MM.1S (cell line): ENCODE results near the gene FRMD3.

Source experiments
- DNase-seq: peaks from one replicate; pipeline ENCODE4 v3.0.0-alpha.2; 2015
- H2AFZ ChIP-seq: fragments of 300-600 bp; sonication (generic); 2 replicates; pipeline ENCODE4 v1.6.0; 2016; ENCODE audit warnings: antibody characterized with exemption, low read length
- H3F3A ChIP-seq: fragments of 300-600 bp; sonication (generic); 2 replicates; pipeline ENCODE4 v1.6.1; 2016; ENCODE audit warnings: mild to moderate bottlenecking, antibody characterized with exemption, low read length, moderate library complexity, mixed read lengths; ENCODE audit not compliant: insufficient read depth
- H3K27ac ChIP-seq: fragments of 300-600 bp; sonication (generic); 2 replicates; pipeline ENCODE4 v1.5.1; 2016; ENCODE audit warnings: mild to moderate bottlenecking, low read length
- H3K27me3 ChIP-seq: fragments of 300-600 bp; sonication (generic); replicated peaks from 2 replicates; pipeline ENCODE4 v1.6.0; 2016; ENCODE audit warnings: low read length; ENCODE audit not compliant: insufficient read depth
- H3K36me3 ChIP-seq: fragments of 300-600 bp; sonication (generic); replicated peaks from 2 replicates; pipeline ENCODE4 v1.6.1; 2016; ENCODE audit warnings: mild to moderate bottlenecking, low read length, mixed read lengths; ENCODE audit not compliant: insufficient read depth
- H3K4me1 ChIP-seq: fragments of 300-600 bp; sonication (generic); 2 replicates; pipeline ENCODE4 v1.6.1; 2016; ENCODE audit warnings: low read length, mixed read lengths
- H3K4me2 ChIP-seq: fragments of 300-600 bp; sonication (generic); 2 replicates; pipeline ENCODE4 v1.6.0; 2016; ENCODE audit warnings: low read depth, low read length
- H3K4me3 ChIP-seq: fragments of 300-600 bp; sonication (generic); 2 replicates; pipeline ENCODE4 v1.5.1; 2016; ENCODE audit warnings: low read length, mixed read lengths
- H3K79me2 ChIP-seq: fragments of 300-600 bp; sonication (generic); 2 replicates; pipeline ENCODE4 v1.6.1; 2016; ENCODE audit warnings: mixed run types, low read length, mixed read lengths
- H3K9ac ChIP-seq: fragments of 300-600 bp; sonication (generic); 2 replicates; pipeline ENCODE4 v1.6.1; 2016; ENCODE audit warnings: low read length, mixed read lengths
- H3K9me2 ChIP-seq: fragments of 300-600 bp; sonication (generic); replicated peaks from 2 replicates; pipeline ENCODE4 v1.6.1; 2016; ENCODE audit warnings: mild to moderate bottlenecking, low read length, mixed read lengths; ENCODE audit not compliant: insufficient read depth
- H3K9me3 ChIP-seq: fragments of 300-600 bp; sonication (generic); replicated peaks from 2 replicates; pipeline ENCODE4 v1.6.1; 2016; ENCODE audit warnings: mild to moderate bottlenecking, low read length, mixed read lengths; ENCODE audit not compliant: insufficient read depth
- H4K20me1 ChIP-seq: fragments of 300-600 bp; sonication (generic); 2 replicates; pipeline ENCODE4 v1.6.1; 2016; ENCODE audit warnings: mild to moderate bottlenecking, low read length, moderate library complexity, mixed read lengths; ENCODE audit not compliant: insufficient read depth
- EZH2 ChIP-seq: fragments of 300-600 bp; sonication (generic); optimal IDR thresholded peaks from 2 replicates; pipeline ENCODE3; 2017; ENCODE audit warnings: low read depth, mild to moderate bottlenecking, antibody characterized with exemption, low read length, mixed read lengths
- EZH2phosphoT487 ChIP-seq: fragments of 300-600 bp; sonication (generic); IDR thresholded peaks from 2 replicates; pipeline ENCODE4 v1.6.1; 2018; ENCODE audit warnings: antibody characterized with exemption, low read length
- TF ChIP-seq, protein P1 (sequence below): fragments of 300-600 bp; sonication (generic); IDR thresholded peaks from 2 replicates; pipeline ENCODE4 v1.5.1; 2016; ENCODE audit warnings: antibody characterized with exemption, low read length, mixed read lengths

Gene FRMD3

DNA sequence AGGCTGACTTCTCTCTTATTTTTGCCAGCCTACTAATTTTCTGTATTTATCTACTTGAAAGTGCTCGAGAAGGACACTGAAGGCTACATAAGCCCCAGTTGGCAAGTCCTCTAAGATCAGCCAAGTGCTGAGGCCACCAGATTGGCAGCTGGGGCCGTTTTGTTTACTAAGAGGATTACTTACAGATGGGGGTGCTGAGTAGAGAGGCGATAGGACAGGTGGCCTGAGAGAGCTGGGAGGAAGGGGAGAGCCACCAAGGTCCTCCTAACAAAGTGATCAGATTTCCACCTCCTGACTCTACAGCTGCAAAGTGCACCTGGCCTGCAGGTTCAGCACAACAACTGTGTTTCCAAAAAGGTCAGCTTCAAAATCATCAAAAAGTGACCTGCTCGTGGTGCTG lies 32.9 kb downstream of the FRMD3 start:
- Histone ChIP-seq H3K4me2 (peak overlapping the region; percentile 10; the same call in 1 of the 2 replicates), H3K9me3 (no peaks in the 10 kb centered on the region), H3K9me2 (no peaks in the 10 kb centered on the region), H3F3A (peaks cover 3% of the 10 kb centered on the region; the same call in 1 of the 2 replicates), H3K36me3 (no peaks in the 10 kb centered on the region), H3K9ac (no peak overlapping the region), H3K27ac (peak overlapping the region; percentile 46; the same call in 1 of the 2 replicates), H3K4me3 (no peak overlapping the region), H3K79me2 (no peaks in the 10 kb centered on the region), H4K20me1 (no peaks in the 10 kb centered on the region), H3K4me1 (peaks cover 13% of the 10 kb centered on the region; the same call in 1 of the 2 replicates), H2AFZ (no peak overlapping the region), H3K27me3 (no peaks in the 10 kb centered on the region)
- DNase-seq, result peak; percentile 89
- TF ChIP-seq, protein P1, sequence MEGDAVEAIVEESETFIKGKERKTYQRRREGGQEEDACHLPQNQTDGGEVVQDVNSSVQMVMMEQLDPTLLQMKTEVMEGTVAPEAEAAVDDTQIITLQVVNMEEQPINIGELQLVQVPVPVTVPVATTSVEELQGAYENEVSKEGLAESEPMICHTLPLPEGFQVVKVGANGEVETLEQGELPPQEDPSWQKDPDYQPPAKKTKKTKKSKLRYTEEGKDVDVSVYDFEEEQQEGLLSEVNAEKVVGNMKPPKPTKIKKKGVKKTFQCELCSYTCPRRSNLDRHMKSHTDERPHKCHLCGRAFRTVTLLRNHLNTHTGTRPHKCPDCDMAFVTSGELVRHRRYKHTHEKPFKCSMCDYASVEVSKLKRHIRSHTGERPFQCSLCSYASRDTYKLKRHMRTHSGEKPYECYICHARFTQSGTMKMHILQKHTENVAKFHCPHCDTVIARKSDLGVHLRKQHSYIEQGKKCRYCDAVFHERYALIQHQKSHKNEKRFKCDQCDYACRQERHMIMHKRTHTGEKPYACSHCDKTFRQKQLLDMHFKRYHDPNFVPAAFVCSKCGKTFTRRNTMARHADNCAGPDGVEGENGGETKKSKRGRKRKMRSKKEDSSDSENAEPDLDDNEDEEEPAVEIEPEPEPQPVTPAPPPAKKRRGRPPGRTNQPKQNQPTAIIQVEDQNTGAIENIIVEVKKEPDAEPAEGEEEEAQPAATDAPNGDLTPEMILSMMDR, result no peak
- no peak for TF ChIP-seq EZH2
- no peak for TF ChIP-seq EZH2phosphoT487

DNA sequence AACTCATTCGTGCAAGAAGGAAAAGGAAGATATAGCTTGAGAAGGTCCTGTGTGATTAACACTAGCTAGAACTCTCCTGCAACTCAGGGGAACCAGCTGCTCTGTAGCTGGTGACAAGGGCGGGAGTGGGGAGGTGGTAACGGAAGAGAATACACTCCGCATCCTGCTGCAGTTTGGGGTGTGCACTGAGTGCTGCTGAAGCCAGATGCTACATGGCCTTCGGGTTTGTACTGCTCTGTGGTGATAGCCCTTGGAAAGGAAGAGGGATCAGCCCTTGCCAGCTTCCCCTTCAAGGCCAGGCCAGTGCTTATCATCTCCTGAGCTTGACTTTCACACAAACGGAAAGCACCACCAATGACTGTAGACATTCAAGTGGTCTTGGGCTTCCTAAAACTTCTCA lies 34.3 kb downstream of the FRMD3 start:
- Histone ChIP-seq H3K27me3 (no peaks in the 10 kb centered on the region), H3K36me3 (no peaks in the 10 kb centered on the region), H3K4me2 (no peak overlapping the region), H3K9me2 (no peaks in the 10 kb centered on the region), H3K9ac (no peak overlapping the region), H2AFZ (no peak overlapping the region), H3K4me1 (peaks cover 13% of the 10 kb centered on the region; the same call in 1 of the 2 replicates), H4K20me1 (no peaks in the 10 kb centered on the region), H3K9me3 (no peaks in the 10 kb centered on the region), H3F3A (peaks cover 3% of the 10 kb centered on the region; the same call in 1 of the 2 replicates), H3K79me2 (no peaks in the 10 kb centered on the region), H3K27ac (no peak overlapping the region), H3K4me3 (no peak overlapping the region)
- TF ChIP-seq, protein P1, result no peak
- TF ChIP-seq EZH2 (no peak), EZH2phosphoT487 (no peak)
- DNase-seq, result no peak

DNA sequence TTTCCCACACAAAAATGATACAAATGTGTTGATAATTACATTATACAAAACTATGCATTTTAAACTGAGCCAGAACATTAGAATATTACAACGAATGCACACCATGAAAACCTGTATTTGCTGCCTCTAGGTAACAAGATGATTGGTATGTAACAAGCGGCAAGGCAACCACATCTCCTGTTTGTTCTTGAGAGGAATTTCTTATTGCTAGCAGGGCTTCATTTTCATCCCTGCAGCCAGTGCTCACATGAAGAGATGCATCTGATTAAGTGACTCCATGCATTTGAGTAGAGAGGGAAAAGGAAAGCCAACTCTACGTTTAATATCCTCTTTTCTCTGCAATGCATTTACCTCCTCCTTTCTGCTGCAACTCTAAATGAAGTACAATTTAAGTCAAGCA lies 36.6 kb downstream of the FRMD3 start:
- no peaks in the 10 kb centered on the region for H3K9me2 ChIP-seq
- no peaks in the 10 kb centered on the region for H4K20me1 ChIP-seq
- H2AFZ ChIP-seq, result no peak overlapping the region
- H3K9ac ChIP-seq, result no peak overlapping the region
- H3K27me3 ChIP-seq, result no peaks in the 10 kb centered on the region
- DNase-seq, result no peak
- TF ChIP-seq EZH2 (no peak), EZH2phosphoT487 (no peak)
- TF ChIP-seq, protein P1, result no peak
- no peaks in the 10 kb centered on the region for H3K36me3 ChIP-seq
- H3K4me2 ChIP-seq, result no peak overlapping the region
- H3K4me1 ChIP-seq, result peaks cover 13% of the 10 kb centered on the region; the same call in 1 of the 2 replicates
- H3K79me2 ChIP-seq, result no peaks in the 10 kb centered on the region
- no peak overlapping the region for H3K27ac ChIP-seq
- peaks cover 3% of the 10 kb centered on the region; the same call in 1 of the 2 replicates for H3F3A ChIP-seq
- no peak overlapping the region for H3K4me3 ChIP-seq
- H3K9me3 ChIP-seq, result no peaks in the 10 kb centered on the region
